Trophoblast cell (in vitro differentiated cells and primary cell): ENCODE data around the gene SEC22A.

Source experiments
- DNase-seq, 2 donors: peaks; one replicate each; pipeline ENCODE4 v3.0.0-alpha.2; 2016
- H2AFZ ChIP-seq: 2 replicates; pipeline ENCODE4 v1.6.1; 2013; ENCODE audit warnings: low read length, moderate library complexity, mild to moderate bottlenecking; ENCODE audit not compliant: insufficient read depth, poor library complexity
- H2AK5ac ChIP-seq: 2 replicates; pipeline ENCODE4 v1.6.1; 2013; ENCODE audit warnings: mild to moderate bottlenecking, low read length
- H2BK120ac ChIP-seq: 2 replicates; pipeline ENCODE4 v1.6.1; 2013; ENCODE audit warnings: low read length, mild to moderate bottlenecking, moderate library complexity; ENCODE audit not compliant: insufficient read depth, poor library complexity
- H2BK12ac ChIP-seq: 2 replicates; pipeline ENCODE4 v1.6.1; 2013; ENCODE audit warnings: mild to moderate bottlenecking, low read length, moderate library complexity
- H2BK5ac ChIP-seq: 2 replicates; pipeline ENCODE4 v1.6.1; 2013; ENCODE audit warnings: low read length, low read depth, moderate library complexity, mild to moderate bottlenecking; ENCODE audit not compliant: poor library complexity
- H3K14ac ChIP-seq: 2 replicates; pipeline ENCODE4 v1.6.1; 2013; ENCODE audit warnings: mild to moderate bottlenecking, low read length
- H3K18ac ChIP-seq: 2 replicates; pipeline ENCODE4 v1.6.1; 2013; ENCODE audit warnings: mild to moderate bottlenecking, low read length
- H3K23ac ChIP-seq: 2 replicates; pipeline ENCODE4 v1.6.1; 2013; ENCODE audit warnings: low read length
- H3K27ac ChIP-seq: 2 replicates; pipeline ENCODE4 v1.5.1; 2013; ENCODE audit warnings: low read depth, mild to moderate bottlenecking, inconsistent platforms, low read length, moderate library complexity
- H3K27me3 ChIP-seq: 2 replicates; pipeline ENCODE4 v1.6.1; 2013; ENCODE audit warnings: inconsistent platforms, mild to moderate bottlenecking, low read length, moderate library complexity; ENCODE audit not compliant: insufficient read depth
- H3K36me3 ChIP-seq, 2 experiments: 1 replicate in 1 of 2; 2 replicates in 1 of 2; pipeline ENCODE4 v1.6.1; 2013; ENCODE audit warnings: low read length in 2 of 2, mild to moderate bottlenecking in 2 of 2, moderate library complexity in 1 of 2; ENCODE audit not compliant: insufficient read depth in 2 of 2, control insufficient read depth in 1 of 2
- H3K4ac ChIP-seq: 2 replicates; pipeline ENCODE4 v1.6.1; 2013; ENCODE audit warnings: low read depth, mild to moderate bottlenecking, low read length, moderate library complexity
- H3K4me1 ChIP-seq, 2 experiments: 1 replicate in 1 of 2; 2 replicates in 1 of 2; pipeline ENCODE4 v1.6.1; 2013; ENCODE audit warnings: low read length in 2 of 2, mild to moderate bottlenecking in 2 of 2, moderate library complexity in 1 of 2; ENCODE audit not compliant: insufficient read depth in 2 of 2, control insufficient read depth in 1 of 2
- H3K4me2 ChIP-seq: 2 replicates; pipeline ENCODE4 v1.6.1; 2013; ENCODE audit warnings: inconsistent platforms, mild to moderate bottlenecking, low read length, moderate library complexity
- H3K4me3 ChIP-seq: 2 replicates; pipeline ENCODE4 v1.5.1; 2013; ENCODE audit warnings: mild to moderate bottlenecking, low read depth, low read length, inconsistent platforms
- H3K79me1 ChIP-seq: one replicate; pipeline ENCODE4 v1.6.1; 2013; ENCODE audit warnings: low read length
- H3K79me2 ChIP-seq: 2 replicates; pipeline ENCODE4 v1.6.1; 2013; ENCODE audit warnings: low read length, mild to moderate bottlenecking; ENCODE audit not compliant: control insufficient read depth, insufficient read depth, poor library complexity
- H3K9ac ChIP-seq: 2 replicates; pipeline ENCODE4 v1.6.1; 2013; ENCODE audit warnings: mild to moderate bottlenecking, low read length
- H3K9me3 ChIP-seq: 2 replicates; pipeline ENCODE4 v1.6.1; 2013; ENCODE audit warnings: low read depth, mild to moderate bottlenecking, control low read depth, inconsistent platforms, low read length; ENCODE audit not compliant: insufficient read depth
- H4K12ac ChIP-seq: 2 replicates; pipeline ENCODE4 v1.6.1; 2013; ENCODE audit warnings: low read depth, mild to moderate bottlenecking, low read length, moderate library complexity
- H4K8ac ChIP-seq: 2 replicates; pipeline ENCODE4 v1.6.1; 2013; ENCODE audit warnings: low read depth, mild to moderate bottlenecking, low read length, moderate library complexity
- H4K91ac ChIP-seq: one replicate; pipeline ENCODE4 v1.6.1; 2013; ENCODE audit warnings: low read depth, mild to moderate bottlenecking, low read length, moderate library complexity
- WGBS: extraction: QIAGEN DNeasy Blood & Tissue Kit; methylation state at CpG from one replicate; pipeline ENCODE4 v1.1.7; 2013; ENCODE audit warnings: missing lambda C conversion rate; ENCODE audit not compliant: insufficient read length, insufficient coverage; ENCODE audit errors: extremely low coverage; 5-methylcytosine and 5-hydroxymethylcytosine counted together

SEC22A gene

GRCh38 chr3:123157598-123158287 is 44.0 kb upstream of the SEC22A start:
- H2AFZ ChIP-seq: no peak overlapping the region
- no peak overlapping the region for H2AK5ac ChIP-seq
- H3K79me1 ChIP-seq: no peaks in the 10 kb centered on the region
- DNase-seq: no peak
- H3K4me2 ChIP-seq: no peak overlapping the region
- no peak overlapping the region for H3K23ac ChIP-seq
- H2BK120ac ChIP-seq: no peak overlapping the region
- no peak overlapping the region for H3K9ac ChIP-seq
- no peaks in the 10 kb centered on the region for H3K9me3 ChIP-seq
- H3K79me2 ChIP-seq: no peaks in the 10 kb centered on the region
- no peaks in the 10 kb centered on the region for H3K4me1 ChIP-seq
- H2BK12ac ChIP-seq: no peak overlapping the region
- H4K12ac ChIP-seq: no peak overlapping the region
- no peak overlapping the region for H2BK5ac ChIP-seq
- peaks cover 67 to 72% of the 10 kb centered on the region in 2 experiments for H3K36me3 ChIP-seq
- H4K91ac ChIP-seq: no peak overlapping the region
- no peak overlapping the region for H3K27ac ChIP-seq
- no peak overlapping the region for H3K14ac ChIP-seq
- no peak overlapping the region for H3K4me3 ChIP-seq
- H3K4ac ChIP-seq: no peak overlapping the region
- no CpG with 5 or more reads among the region's 4 CpGs for WGBS
- no peak overlapping the region for H3K18ac ChIP-seq
- no peaks in the 10 kb centered on the region for H3K27me3 ChIP-seq
- no peak overlapping the region for H4K8ac ChIP-seq

GRCh38 chr3:123158330-123158729 is 43.4 kb upstream of the SEC22A start:
- no peak overlapping the region for H4K12ac ChIP-seq
- peaks cover 72 to 78% of the 10 kb centered on the region in 2 experiments for H3K36me3 ChIP-seq
- no peak overlapping the region for H2AK5ac ChIP-seq
- WGBS: no CpG with 5 or more reads among the region's 4 CpGs
- H2AFZ ChIP-seq: no peak overlapping the region
- no peaks in the 10 kb centered on the region for H3K4me1 ChIP-seq
- no peak overlapping the region for H3K23ac ChIP-seq
- no peak overlapping the region for H3K4ac ChIP-seq
- H3K79me2 ChIP-seq: no peaks in the 10 kb centered on the region
- no peak overlapping the region for H3K4me2 ChIP-seq
- no peak overlapping the region for H3K4me3 ChIP-seq
- H3K9ac ChIP-seq: no peak overlapping the region
- no peak overlapping the region for H2BK5ac ChIP-seq
- H3K27me3 ChIP-seq: no peaks in the 10 kb centered on the region
- no peak for DNase-seq
- no peak overlapping the region for H2BK12ac ChIP-seq
- no peak overlapping the region for H4K91ac ChIP-seq
- no peak overlapping the region for H3K27ac ChIP-seq
- H3K79me1 ChIP-seq: no peaks in the 10 kb centered on the region
- H3K14ac ChIP-seq: no peak overlapping the region
- no peaks in the 10 kb centered on the region for H3K9me3 ChIP-seq
- H3K18ac ChIP-seq: no peak overlapping the region
- no peak overlapping the region for H2BK120ac ChIP-seq
- no peak overlapping the region for H4K8ac ChIP-seq

GRCh38 chr3:123158899-123159390 is 42.8 kb upstream of the SEC22A start:
- Histone ChIP-seq H3K4me1 (no peaks in the 10 kb centered on the region), H4K8ac (no peak overlapping the region), H3K27me3 (no peaks in the 10 kb centered on the region), H3K36me3 (peaks cover 71 to 78% of the 10 kb centered on the region in 2 experiments), H4K12ac (no peak overlapping the region), H3K18ac (no peak overlapping the region), H3K4ac (no peak overlapping the region), H2AFZ (no peak overlapping the region), H3K9ac (no peak overlapping the region), H3K79me2 (no peaks in the 10 kb centered on the region), H2BK12ac (no peak overlapping the region), H3K4me2 (no peak overlapping the region), H3K14ac (no peak overlapping the region), H2BK120ac (no peak overlapping the region), H2AK5ac (no peak overlapping the region), H3K4me3 (no peak overlapping the region), H2BK5ac (no peak overlapping the region), H3K79me1 (no peaks in the 10 kb centered on the region), H3K27ac (no peak overlapping the region), H4K91ac (no peak overlapping the region), H3K9me3 (no peaks in the 10 kb centered on the region), H3K23ac (no peak overlapping the region)
- WGBS: no CpG with 5 or more reads among the region's 10 CpGs
- no peak for DNase-seq

- Histone ChIP-seq H3K9me3 (no peaks in the 10 kb centered on the region), H3K27me3 (no peaks in the 10 kb centered on the region), H4K8ac (no peak overlapping the region), H3K23ac (no peak overlapping the region), H3K27ac (no peak overlapping the region), H2BK5ac (no peak overlapping the region), H3K4ac (no peak overlapping the region), H3K18ac (no peak overlapping the region), H3K4me3 (no peak overlapping the region), H3K4me1 (no peaks in the 10 kb centered on the region), H3K79me2 (no peaks in the 10 kb centered on the region), H2BK120ac (no peak overlapping the region), H3K36me3 (peaks cover 67 to 74% of the 10 kb centered on the region in 2 experiments), H2BK12ac (no peak overlapping the region), H4K91ac (no peak overlapping the region), H3K4me2 (no peak overlapping the region), H3K14ac (no peak overlapping the region), H3K79me1 (no peaks in the 10 kb centered on the region), H2AK5ac (no peak overlapping the region), H3K9ac (no peak overlapping the region), H2AFZ (no peak overlapping the region), H4K12ac (no peak overlapping the region)
- DNase-seq: no peak
- no CpG with 5 or more reads among the region's 9 CpGs for WGBS
These were observed 41.7 kb upstream of the SEC22A start for GRCh38 chr3:123159926-123160635.
